Adrenal gland (tissue), 19 donors: ENCODE data around the gene CCDC197. TPM values are rescaled to one million over a fixed set of nuclear protein-coding genes. Genes with fewer than 3 reads are reported as not detected.

ENCODE experiments used
- DNase-seq, 7 donors: peaks; one replicate each; pipeline ENCODE4 v3.0.0-alpha.2; 2019 to 2020
- H3K27ac ChIP-seq, 5 donors: fragments of 200-600 bp; sonication (generic) in 4 of 5; 1 replicate in 3 of 5; 2 replicates in 2 of 5; pipeline versions ENCODE4 v1.5.1 to v1.8.0; 2016 to 2020; ENCODE audit warnings: mild to moderate bottlenecking in 1 of 5
- H3K27me3 ChIP-seq: fragments of 200-600 bp; 2 replicates; pipeline ENCODE4 v1.8.0; 2021
- H3K36me3 ChIP-seq, 2 donors: fragments of 200-600 bp; replicated peaks in 1 of 2; 1 replicate in 1 of 2; 2 replicates in 1 of 2; pipeline versions ENCODE4 v1.5.1 to v1.8.0; 2018 to 2022
- H3K4me1 ChIP-seq, 2 donors: fragments of 200-600 bp; replicated peaks in 1 of 2; 1 replicate in 1 of 2; 2 replicates in 1 of 2; pipeline versions ENCODE4 v1.5.1 to v1.8.0; 2018 to 2021
- H3K4me3 ChIP-seq, 4 donors: fragments of 200-600 bp; sonication (generic) in 3 of 4; one replicate each; pipeline ENCODE4 v1.5.1; 2016 to 2018
- H3K9me3 ChIP-seq, 3 donors: fragments of 200-600 bp; sonication (generic) in 1 of 3; replicated peaks in 1 of 3; 1 replicate in 2 of 3; 2 replicates in 1 of 3; pipeline versions ENCODE4 v1.5.1 to v1.8.0; 2016 to 2021
- POLR2A ChIP-seq, 2 donors: fragments of 450-650 bp; IDR thresholded peaks; one replicate each; pipeline ENCODE4 v1.6.1; 2017; ENCODE audit warnings: antibody characterized with exemption in 2 of 2, mild to moderate bottlenecking in 2 of 2, moderate library complexity in 1 of 2
- WGBS, 4 donors: extraction: QIAGEN DNeasy Blood & Tissue Kit in 2 of 4; methylation state at CpG; one replicate each; pipeline versions ENCODE4 v1.1.5 to v1.1.7; 2013 to 2017; 5-methylcytosine and 5-hydroxymethylcytosine counted together
- intact Hi-C, 2 donors: fragments of 100-400 bp; cut with DNase I; formaldehyde crosslinking; loops; one replicate each; pipeline versions ENCODE4 v1.14.1 to v1.15.0; 2022 to 2023
- long read RNA-seq, 10 donors: library from polyadenylated mRNA in 3 of 10; unstranded in 2 of 10; stranded (forward) in 1 of 10; transcript quantifications; one replicate each; pipeline ENCODE4 v2.0.0 and lab custom pipeline, GENCODE V29; 2021 to 2026
- polyA plus RNA-seq, 3 donors: library from polyadenylated mRNA; stranded (reverse); fragments of 200-250 nt in 2 of 3; fragments of 350-450 nt in 1 of 3; fragmentation: Illumina TruSeq in 1 of 3; extraction: RNeasy Lipid Tissue Mini Kit (QIAGEN cat#74804) in 1 of 3; gene quantifications; one replicate each; pipeline ENCODE4 v1.2.3, GENCODE V29; 2013 to 2014
- total RNA-seq, 9 donors: library from RNA; depleted of rRNA in 4 of 9; stranded (reverse); fragments of >200 nt in 4 of 9; fragments of 120-200 nt in 1 of 9; fragmentation: NEBNext Ultra II Directional in 1 of 9; extraction: Animal tissue kit (Norgen Biotek cat#: 25700) in 1 of 9; gene quantifications; one replicate each; pipeline versions ENCODE4 v1.1.0 to v1.2.4, GENCODE V29; 2013 to 2023
- TF ChIP-seq, protein P1 (sequence below), 6 experiments: fragments of 450-650 bp in 4 of 6; fragments of 200-600 bp in 2 of 6; sonication (generic) in 1 of 6; IDR thresholded peaks; 1 replicate in 5 of 6; 2 replicates in 1 of 6; pipeline versions ENCODE4 v1.5.1 to v1.8.0; 2016 to 2021; ENCODE audit warnings: antibody characterized with exemption in 6 of 6, mild to moderate bottlenecking in 2 of 6, moderate library complexity in 1 of 6
- donor health status: healthy with polysubstance abuse.
- donor health status: Bipolar disorder and iron deficiency.
- donor health status: DM: yes; HTN: yes; CAD: no.
- donor health status: DM: no; HTN: no; CAD: no.
- donor health status: DM: no; HTN: no; CAD: no.
- donor health status: DM: yes; HTN: yes; CAD: no.

The CCDC197 gene
- total RNA-seq: not detected
- polyA plus RNA-seq: not detected
- long read RNA-seq, donor 1: 0 reads
- long read RNA-seq, donor 2: 0 reads
- long read RNA-seq, donor 3: 0 reads
- long read RNA-seq, donor 4: 0 reads
- long read RNA-seq, donor 5: 0 reads
- long read RNA-seq, donor 6: 0 reads
- long read RNA-seq, donor 7: 0 reads
- long read RNA-seq, donor 8: 0 reads
- long read RNA-seq, donor 9: 0 reads
- long read RNA-seq, donor 10: 0 reads

DNA sequence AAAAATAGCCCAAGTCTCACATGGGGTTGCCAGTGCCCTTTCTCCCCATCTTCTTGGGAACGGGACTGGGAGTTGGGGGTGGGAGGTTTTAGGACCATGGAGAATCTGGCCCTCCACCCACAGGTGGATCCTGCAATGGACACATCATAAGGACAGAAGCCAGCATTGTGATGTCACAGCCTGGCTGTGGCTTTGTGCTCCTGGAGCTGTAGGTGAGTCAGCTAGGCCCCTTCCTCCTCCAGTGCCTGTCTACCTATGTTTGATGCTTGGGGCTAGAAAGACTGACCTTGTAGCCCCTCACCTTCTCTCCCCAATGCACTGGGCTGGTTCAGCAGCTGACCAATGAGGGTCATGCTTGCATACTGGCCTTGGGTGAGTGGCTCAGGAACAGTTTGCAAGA lies at the start of gene CCDC197:
CCDC197 (plus strand) TSS at position 220 of the 400 bp plus-strand sequence. CDS start 831 bp downstream, outside the sequence.
- Histone ChIP-seq H3K4me1 (peaks cover 0 to 14% of the 10 kb centered on the region in 2 donors), H3K27me3 (peaks cover 7% of the 10 kb centered on the region), H3K4me3 (no peak within 1 kb of the TSS), H3K9me3 (no peaks in the 10 kb centered on the region), H3K27ac (no peak within 1 kb of the TSS), H3K36me3 (no peaks in the 10 kb centered on the region)
- WGBS, 4 donors: 60 to 83% (median 73%) methylated on average over 1 of the region's 1 CpG
- peak in 1 of 7 donors; percentile 13 for DNase-seq
- intact Hi-C loops: no loop called here
- TF ChIP-seq, protein P1, sequence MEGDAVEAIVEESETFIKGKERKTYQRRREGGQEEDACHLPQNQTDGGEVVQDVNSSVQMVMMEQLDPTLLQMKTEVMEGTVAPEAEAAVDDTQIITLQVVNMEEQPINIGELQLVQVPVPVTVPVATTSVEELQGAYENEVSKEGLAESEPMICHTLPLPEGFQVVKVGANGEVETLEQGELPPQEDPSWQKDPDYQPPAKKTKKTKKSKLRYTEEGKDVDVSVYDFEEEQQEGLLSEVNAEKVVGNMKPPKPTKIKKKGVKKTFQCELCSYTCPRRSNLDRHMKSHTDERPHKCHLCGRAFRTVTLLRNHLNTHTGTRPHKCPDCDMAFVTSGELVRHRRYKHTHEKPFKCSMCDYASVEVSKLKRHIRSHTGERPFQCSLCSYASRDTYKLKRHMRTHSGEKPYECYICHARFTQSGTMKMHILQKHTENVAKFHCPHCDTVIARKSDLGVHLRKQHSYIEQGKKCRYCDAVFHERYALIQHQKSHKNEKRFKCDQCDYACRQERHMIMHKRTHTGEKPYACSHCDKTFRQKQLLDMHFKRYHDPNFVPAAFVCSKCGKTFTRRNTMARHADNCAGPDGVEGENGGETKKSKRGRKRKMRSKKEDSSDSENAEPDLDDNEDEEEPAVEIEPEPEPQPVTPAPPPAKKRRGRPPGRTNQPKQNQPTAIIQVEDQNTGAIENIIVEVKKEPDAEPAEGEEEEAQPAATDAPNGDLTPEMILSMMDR (IDR thresholded peaks at IDR 0.05): no peak
- no peak for TF ChIP-seq POLR2A (IDR thresholded peaks at IDR 0.05)

DNA sequence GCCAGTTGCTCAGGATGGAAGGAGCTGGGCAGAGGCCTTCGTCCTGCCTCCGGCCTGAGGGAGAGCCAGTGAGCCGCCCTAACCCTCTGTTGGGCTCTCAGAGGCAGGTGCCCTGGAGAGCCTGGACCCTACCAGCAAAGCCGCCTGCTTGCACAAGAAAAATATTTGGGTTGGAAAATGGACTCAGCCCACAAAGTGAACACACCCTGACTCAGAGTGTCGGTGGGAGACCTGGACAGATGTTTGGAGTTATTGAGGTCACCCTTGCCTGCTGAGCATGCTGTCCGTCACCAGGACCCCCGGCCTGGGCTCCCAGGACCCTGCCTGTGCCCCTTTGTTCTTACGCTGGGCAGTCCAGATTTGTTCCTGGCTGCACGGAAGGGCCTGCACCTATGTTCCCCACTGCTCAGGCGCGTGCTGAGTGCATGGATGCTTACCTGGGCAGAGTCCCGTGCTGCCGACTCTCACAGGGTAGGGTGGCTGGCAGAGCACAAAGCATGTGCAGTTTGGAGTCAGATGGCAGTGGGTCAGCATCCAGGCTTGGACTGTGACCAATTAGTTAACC lies 47.5 kb upstream of the CCDC197 start:
- 88 to 94% (median 91%) methylated on average over 11 to 13 of the region's 13 CpGs for WGBS, 4 donors
- no peaks in the 10 kb centered on the region for H3K27me3 ChIP-seq
- no peaks in the 10 kb centered on the region for H3K36me3 ChIP-seq
- no peak for DNase-seq
- H3K9me3 ChIP-seq: no peaks in the 10 kb centered on the region
- H3K4me1 ChIP-seq: peaks cover 0 to 32% of the 10 kb centered on the region in 2 donors
- no peak overlapping the region for H3K27ac ChIP-seq
- no peak overlapping the region for H3K4me3 ChIP-seq
- intact Hi-C loops: no loop called here
- TF ChIP-seq, protein P1 (IDR thresholded peaks at IDR 0.05): no peak

GRCh38 chr14:93950948-93951634 lies 46.0 kb upstream of the CCDC197 start:
- Histone ChIP-seq H3K27ac (no peak overlapping the region), H3K27me3 (no peaks in the 10 kb centered on the region), H3K4me1 (peaks cover 0 to 27% of the 10 kb centered on the region in 2 donors), H3K4me3 (no peak overlapping the region), H3K36me3 (no peaks in the 10 kb centered on the region), H3K9me3 (no peaks in the 10 kb centered on the region)
- no peak for DNase-seq
- intact Hi-C loops: no loop called here
- TF ChIP-seq, protein P1 (IDR thresholded peaks at IDR 0.05): no peak
- TF ChIP-seq POLR2A (IDR thresholded peaks at IDR 0.05): no peak
- 82 to 89% (median 87%) methylated on average over 18 to 20 of the region's 20 CpGs for WGBS, 4 donors

DNA sequence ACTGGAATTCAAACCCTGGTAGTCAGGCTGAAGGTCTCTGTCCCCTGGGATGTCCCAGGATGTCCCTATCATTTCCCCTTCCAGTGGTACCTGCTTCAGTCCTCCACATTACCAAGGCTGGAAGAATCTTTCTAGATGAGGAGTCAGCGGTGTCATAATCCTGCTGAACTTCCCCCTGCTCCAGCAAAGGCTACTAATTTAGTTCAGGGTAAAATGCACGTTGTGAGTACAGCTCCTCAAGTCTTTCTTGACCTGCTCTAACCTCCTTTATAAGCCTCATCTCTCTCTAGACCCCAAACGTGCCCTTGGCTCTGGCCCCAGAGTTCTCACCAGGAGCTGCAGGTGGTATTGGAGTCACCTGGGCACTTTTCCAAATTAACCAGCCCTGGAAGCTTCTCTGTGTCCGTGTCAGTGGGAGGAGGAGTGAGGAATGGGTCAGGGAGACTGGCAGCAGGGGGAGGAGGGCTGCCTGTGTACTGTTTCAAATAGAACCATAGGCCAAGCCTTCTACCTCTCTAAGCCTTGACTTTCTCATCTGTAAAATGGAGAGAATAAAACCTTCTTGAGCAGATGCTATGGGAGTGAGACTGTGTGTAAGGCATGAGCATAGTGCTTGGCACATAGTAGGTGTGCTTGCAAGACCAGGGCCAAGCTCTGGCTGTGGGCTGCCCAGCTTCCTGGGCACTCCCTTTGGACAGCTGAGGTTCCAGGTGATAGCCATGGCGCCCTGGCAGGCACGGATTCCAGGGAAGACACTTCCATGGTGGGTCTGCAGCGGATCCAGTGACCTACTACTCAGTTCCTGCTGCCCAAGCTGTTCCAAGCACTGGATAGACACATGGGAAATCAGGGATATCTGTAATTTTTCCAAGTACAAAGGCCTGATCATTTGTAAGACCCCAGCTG lies 45.2 kb upstream of the CCDC197 start:
- H3K4me1 ChIP-seq: peaks cover 0 to 20% of the 10 kb centered on the region in 2 donors
- H3K27ac ChIP-seq: no peak overlapping the region
- H3K27me3 ChIP-seq: no peaks in the 10 kb centered on the region
- H3K36me3 ChIP-seq: no peaks in the 10 kb centered on the region
- WGBS, 4 donors: 37 to 66% (median 50%) methylated on average over 4 to 7 of the region's 7 CpGs
- no peak for DNase-seq
- intact Hi-C loops: no loop called here
- H3K9me3 ChIP-seq: no peaks in the 10 kb centered on the region
- TF ChIP-seq, protein P1 (IDR thresholded peaks at IDR 0.05): no peak
- TF ChIP-seq POLR2A (IDR thresholded peaks at IDR 0.05): no peak
- no peak overlapping the region for H3K4me3 ChIP-seq
